OCI-LY7 (cell line): ENCODE results near the gene PAX3. TPM values are rescaled to one million over a fixed set of nuclear protein-coding genes. Genes with fewer than 3 reads are reported as not detected.

Experiments
- BruUV-seq: library from RNA; stranded (reverse); fragments of 400-500 nt; replicated peaks from 2 replicates; lab custom pipeline; 2021; lab: Mats Ljungman, UMichigan
- CTCF ChIA-PET: fragments of 300-600 bp; sonication (Branson Sonifier 250); formaldehyde crosslinking; loops from one replicate; lab custom pipeline; 2022; ENCODE audit warnings: antibody characterized with exemption; ENCODE audit not compliant: unreplicated experiment; lab: Charles Lee
- POLR2A ChIA-PET: fragments of 300-600 bp; sonication (Branson Sonifier 250); formaldehyde crosslinking; loops from one replicate; lab custom pipeline; 2022; ENCODE audit warnings: antibody characterized with exemption; lab: Charles Lee
- DNase-seq: peaks from one replicate; pipeline ENCODE4 v3.0.0-alpha.2; 2015; ENCODE audit warnings: low spot score
- H2AFZ ChIP-seq: fragments of 200-600 bp; sonication (generic), shearing (Covaris generic); 2 replicates; pipeline ENCODE4 v1.6.1; 2014; ENCODE audit warnings: mild to moderate bottlenecking, antibody characterized with exemption, low read length, moderate library complexity
- H3K27ac ChIP-seq: fragments of 200-600 bp; sonication (generic); 2 replicates; pipeline ENCODE4 v1.5.1; 2014; ENCODE audit warnings: mixed run types, low read depth, mild to moderate bottlenecking, moderate library complexity, low read length, inconsistent platforms; ENCODE audit not compliant: poor library complexity, severe bottlenecking
- H3K36me3 ChIP-seq: fragments of 200-600 bp; sonication (generic); 2 replicates; pipeline ENCODE4 v1.6.1; 2014; ENCODE audit warnings: mild to moderate bottlenecking, antibody characterized with exemption, low read length, moderate library complexity, mixed read lengths; ENCODE audit not compliant: insufficient read depth
- H3K4me1 ChIP-seq: fragments of 200-600 bp; sonication (generic); 2 replicates; pipeline ENCODE4 v1.5.1; 2014; ENCODE audit warnings: mild to moderate bottlenecking, low read length; ENCODE audit not compliant: insufficient read depth, poor library complexity, severe bottlenecking
- H3K4me2 ChIP-seq: fragments of 200-600 bp; sonication (generic); 2 replicates; pipeline ENCODE4 v1.6.1; 2014; ENCODE audit warnings: mild to moderate bottlenecking, low read length
- H3K4me3 ChIP-seq: fragments of 200-600 bp; sonication (generic); 2 replicates; pipeline ENCODE4 v1.5.1; 2014; ENCODE audit warnings: mild to moderate bottlenecking, low read depth, low read length; ENCODE audit not compliant: poor library complexity, severe bottlenecking
- H3K79me2 ChIP-seq: fragments of 200-600 bp; sonication (generic); 2 replicates; pipeline ENCODE4 v1.6.1; 2016; ENCODE audit warnings: low read depth, mild to moderate bottlenecking, low read length, moderate library complexity, mixed read lengths; ENCODE audit not compliant: insufficient read depth
- H3K9me2 ChIP-seq: fragments of 200-600 bp; sonication (generic); 2 replicates; pipeline ENCODE4 v1.6.1; 2016; ENCODE audit warnings: mild to moderate bottlenecking, low read length, mixed read lengths; ENCODE audit not compliant: insufficient read depth
- H3K9me3 ChIP-seq: fragments of 200-600 bp; sonication (generic); 2 replicates; pipeline ENCODE4 v1.6.1; 2014; ENCODE audit warnings: mild to moderate bottlenecking, mixed run types, low read length, mixed read lengths
- H4K20me1 ChIP-seq: fragments of 200-600 bp; sonication (generic); 2 replicates; pipeline ENCODE4 v1.6.1; 2014; ENCODE audit warnings: mild to moderate bottlenecking, antibody characterized with exemption, low read length, moderate library complexity, mixed read lengths; ENCODE audit not compliant: insufficient read depth
- CTCF ChIP-seq: fragments of 200-600 bp; sonication (generic); conservative IDR thresholded peaks from 2 replicates; pipeline ENCODE4 v1.5.1; 2014; ENCODE audit warnings: mild to moderate bottlenecking, antibody characterized with exemption, low read length, moderate library complexity, mixed read lengths
- EZH2phosphoT487 ChIP-seq: fragments of 200-600 bp; sonication (generic); IDR thresholded peaks from 2 replicates; pipeline ENCODE4 v1.6.1; 2018; ENCODE audit warnings: low read depth, borderline replicate concordance, mild to moderate bottlenecking, mixed run types, antibody characterized with exemption, low read length, moderate library complexity, mixed read lengths
- intact Hi-C: fragments of 100-400 bp; cut with micrococcal nuclease; formaldehyde crosslinking; loops from one replicate; pipeline ENCODE4 v1.10.0; 2022; ENCODE audit not compliant: unreplicated experiment
- total RNA-seq, 2 experiments: library from RNA; depleted of rRNA in 1 of 2; stranded (reverse); fragments of >200 nt in 1 of 2; shearing (Covaris generic) in 1 of 2; gene quantifications; 2 replicates each; pipeline ENCODE4 v1.2.3, GENCODE V29; 2014 to 2022

Gene PAX3
- total RNA-seq, 2 experiments from 2014 or later = not detected

GRCh38 chr2:222291485-222291841, 7.3 kb downstream of the PAX3 start:
- Histone ChIP-seq H4K20me1 (no peaks in the 10 kb centered on the region), H3K4me3 (no peak overlapping the region), H3K4me2 (no peak overlapping the region), H3K27ac (no peak overlapping the region), H3K9me3 (no peaks in the 10 kb centered on the region), H3K9me2 (no peaks in the 10 kb centered on the region), H3K79me2 (no peaks in the 10 kb centered on the region), H3K36me3 (no peaks in the 10 kb centered on the region), H2AFZ (no peak overlapping the region), H3K4me1 (no peaks in the 10 kb centered on the region)
- no TSS peak for BruUV-seq
- DNase-seq = no peak
- POLR2A ChIA-PET = interaction anchor here (0.6 kb wide), 1 partner anchor 198 kb away, joined by 3 read pairs; no protein-coding TSS in a partner anchor
- no peak for TF ChIP-seq CTCF
- CTCF ChIA-PET = no interaction called here
- intact Hi-C loops = no loop called here

GRCh38 chr2:222290736-222291484, 7.9 kb downstream of the PAX3 start:
- ChIA-PET POLR2A (no interaction called here), CTCF (no interaction called here)
- no peaks in the 10 kb centered on the region for H3K36me3 ChIP-seq
- TF ChIP-seq EZH2phosphoT487 = no peak
- no peaks in the 10 kb centered on the region for H3K79me2 ChIP-seq
- no peak overlapping the region for H3K27ac ChIP-seq
- no peaks in the 10 kb centered on the region for H4K20me1 ChIP-seq
- BruUV-seq = no TSS peak
- intact Hi-C loops = no loop called here
- DNase-seq = no peak
- H3K9me2 ChIP-seq = no peaks in the 10 kb centered on the region
- H2AFZ ChIP-seq = no peak overlapping the region
- H3K4me3 ChIP-seq = no peak overlapping the region
- H3K9me3 ChIP-seq = no peaks in the 10 kb centered on the region
- H3K4me2 ChIP-seq = no peak overlapping the region
- H3K4me1 ChIP-seq = no peaks in the 10 kb centered on the region

- H3K9me3 ChIP-seq = no peaks in the 10 kb centered on the region
- no peak overlapping the region for H3K27ac ChIP-seq
- no peak for TF ChIP-seq CTCF
- TF ChIP-seq EZH2phosphoT487 = no peak
- intact Hi-C loops = no loop called here
- no peak overlapping the region for H2AFZ ChIP-seq
- no peaks in the 10 kb centered on the region for H3K79me2 ChIP-seq
- H3K9me2 ChIP-seq = no peaks in the 10 kb centered on the region
- CTCF ChIA-PET = no interaction called here
- H3K4me2 ChIP-seq = no peak overlapping the region
- no peaks in the 10 kb centered on the region for H3K36me3 ChIP-seq
- no peak for DNase-seq
- no TSS peak for BruUV-seq
- no peak overlapping the region for H3K4me3 ChIP-seq
- POLR2A ChIA-PET = no interaction called here
- no peaks in the 10 kb centered on the region for H4K20me1 ChIP-seq
- no peaks in the 10 kb centered on the region for H3K4me1 ChIP-seq
These were observed 8.4 kb downstream of the PAX3 start for GRCh38 chr2:222290401-222290735.
